Renal cortical epithelial cell (primary cell): ENCODE measurements around the gene RNF213. TPM values are rescaled to one million over a fixed set of nuclear protein-coding genes. Genes with fewer than 3 reads are reported as not detected.
"Not testable (repeated sequence)": the region's sequence is repeated elsewhere in the genome, so short reads cannot be mapped to it uniquely, and the experiment has no call there.

Source experiments
- DNase-seq: peaks from one replicate; pipeline ENCODE4 v3.0.0-alpha.2; 2011; ENCODE audit warnings: low read depth
- total RNA-seq: library from RNA; depleted of rRNA; stranded (reverse); fragments of >200 nt; gene quantifications from 2 replicates; pipeline ENCODE4 v1.2.3, GENCODE V29; 2014

Gene RNF213
- total RNA-seq, 1 donor from 2014 or later, result 763 TPM

DNA sequence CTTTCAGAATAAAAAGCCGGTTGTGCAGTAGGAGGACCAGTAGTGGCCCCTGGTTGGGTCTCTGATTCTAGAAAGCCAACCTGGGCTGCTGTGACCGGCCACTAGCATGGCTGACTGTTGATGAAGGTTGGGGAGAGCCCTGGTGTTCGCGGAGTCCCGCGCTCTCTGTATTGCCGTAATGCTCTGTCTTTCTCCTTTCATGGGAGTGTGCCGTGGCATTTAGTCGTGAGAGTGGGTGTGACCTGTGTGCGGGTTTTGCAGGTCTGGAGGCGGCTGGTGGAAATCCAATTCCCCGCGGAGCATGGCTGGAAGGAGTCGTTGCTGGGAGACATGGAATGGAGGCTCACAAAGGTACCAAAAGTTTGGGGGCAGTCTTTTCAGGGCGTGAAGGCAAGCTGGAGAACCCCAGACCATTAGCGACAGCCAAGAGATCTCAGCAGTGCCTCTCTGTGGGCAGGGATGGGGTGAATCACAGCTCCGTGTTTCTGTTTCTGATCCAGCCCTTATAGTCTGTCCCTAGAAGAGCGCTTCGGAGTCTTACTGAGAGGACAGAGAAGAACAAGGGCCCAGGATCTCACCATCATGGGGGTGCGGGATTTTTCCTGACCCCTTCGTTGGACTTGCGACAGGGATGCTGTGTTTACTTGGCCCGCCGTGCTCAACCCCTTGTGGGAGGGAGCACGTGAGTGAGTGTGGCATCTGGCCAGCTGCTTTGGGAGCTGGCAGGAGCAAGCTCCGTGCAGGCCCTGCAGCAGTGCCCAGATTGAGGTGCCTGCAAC is 56.5 kb downstream of the RNF213 start:
- no peak for DNase-seq

DNA sequence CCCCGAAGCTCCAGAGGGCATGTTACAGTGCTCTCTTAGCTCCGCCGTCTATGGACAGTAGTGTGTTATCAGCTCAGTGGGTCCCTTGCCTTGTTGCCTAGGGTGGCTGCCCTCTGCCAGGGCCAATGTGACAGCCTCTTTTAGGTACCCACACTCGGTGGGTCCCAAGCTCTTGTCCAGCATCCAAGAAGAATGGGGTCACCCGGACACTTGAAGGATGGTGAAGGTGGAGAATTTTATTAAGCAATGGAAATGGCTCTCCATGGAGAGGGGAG is 57.0 kb downstream of the RNF213 start:
- no peak for DNase-seq

DNA sequence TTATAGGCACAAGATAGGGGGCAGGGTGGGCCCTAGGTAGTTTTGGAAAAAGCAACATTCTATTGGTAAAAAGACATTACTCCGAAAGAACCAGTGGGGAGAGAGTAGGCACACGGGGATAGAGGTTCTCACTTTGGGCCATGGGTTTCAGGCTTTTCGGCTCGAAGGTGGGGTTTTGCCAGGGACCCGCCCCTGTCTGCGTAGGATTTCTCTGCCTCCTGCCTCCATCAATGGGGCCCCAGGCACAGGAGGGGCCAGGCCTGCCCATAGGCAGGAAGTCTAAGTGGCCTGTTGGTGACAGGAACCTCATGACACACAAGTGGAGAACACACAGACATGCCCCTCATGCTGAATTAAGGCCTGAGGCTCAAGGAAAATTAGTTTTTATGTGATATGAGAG is 57.5 kb downstream of the RNF213 start:
- no peak for DNase-seq

DNA sequence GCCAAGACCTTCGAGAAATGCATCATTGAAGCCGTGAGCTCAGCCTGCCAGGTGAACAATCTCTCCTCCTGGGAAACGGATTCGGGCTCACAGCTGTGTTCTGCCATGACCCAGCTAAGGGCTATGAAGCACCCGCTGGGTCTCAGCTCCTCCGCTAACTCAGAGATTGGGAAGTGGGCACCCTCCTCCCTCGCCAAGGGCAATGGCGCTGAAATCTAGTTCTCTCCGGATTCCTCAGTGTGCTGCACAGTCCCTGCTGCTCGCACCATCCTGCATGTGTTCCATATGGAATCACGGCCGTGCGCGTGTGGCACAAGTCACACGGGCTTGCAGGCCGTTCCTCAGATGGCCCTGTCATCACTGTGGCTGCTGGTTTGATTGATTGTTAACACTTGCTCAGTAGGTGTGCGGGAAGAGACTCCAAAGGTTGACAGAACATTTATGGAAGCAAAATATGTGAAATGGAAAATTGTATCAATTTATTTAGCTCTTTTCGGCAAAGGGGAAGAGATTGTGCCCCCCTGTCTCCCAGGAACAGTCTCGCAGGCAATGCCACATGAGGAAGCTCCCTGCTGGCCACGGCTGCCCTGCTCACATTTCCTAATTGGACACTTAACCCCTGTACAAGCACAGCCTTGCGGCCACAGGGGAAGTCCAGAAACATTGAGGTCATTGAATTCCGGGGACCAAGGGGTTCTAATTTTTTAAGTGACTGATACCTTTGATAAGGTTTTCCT is 58.8 kb downstream of the RNF213 start:
- no peak for DNase-seq

DNA sequence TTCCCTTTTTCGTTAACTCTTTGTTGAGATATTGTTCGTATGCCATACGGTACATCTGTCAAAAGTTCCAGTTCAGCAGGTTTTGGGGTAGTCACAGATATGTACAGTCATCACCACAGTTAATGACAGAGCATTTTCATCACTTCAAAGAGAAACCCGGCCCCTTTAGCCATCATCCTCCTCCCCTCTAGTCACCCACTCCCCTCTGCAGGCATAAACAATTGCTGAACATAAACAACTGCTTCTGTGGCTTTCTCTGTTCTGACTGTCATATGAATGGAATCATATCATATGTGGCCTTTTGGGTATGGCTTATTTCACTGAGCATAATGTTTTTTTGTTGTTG is 59.3 kb downstream of the RNF213 start:
- DNase-seq, result no peak

DNA sequence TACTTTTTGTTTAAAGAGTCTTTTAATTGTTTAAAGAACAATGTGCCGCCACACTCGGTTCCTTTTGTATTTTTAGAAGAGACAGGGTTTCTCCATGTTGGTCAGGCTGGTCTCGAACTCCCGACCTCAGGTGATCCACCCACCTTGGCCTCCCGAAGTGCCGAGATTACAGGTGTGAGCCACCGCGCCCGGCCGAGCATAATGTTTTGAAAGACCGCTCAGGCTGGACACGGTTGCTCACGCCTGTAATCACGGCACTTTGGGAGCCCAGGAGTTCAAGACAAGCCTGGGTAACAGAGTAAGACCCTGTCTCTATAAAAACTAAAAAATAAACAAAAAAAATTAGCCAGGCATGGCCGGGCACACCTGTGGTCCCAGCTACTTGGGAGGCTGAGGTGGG is 59.8 kb downstream of the RNF213 start:
- no peak for DNase-seq

DNA sequence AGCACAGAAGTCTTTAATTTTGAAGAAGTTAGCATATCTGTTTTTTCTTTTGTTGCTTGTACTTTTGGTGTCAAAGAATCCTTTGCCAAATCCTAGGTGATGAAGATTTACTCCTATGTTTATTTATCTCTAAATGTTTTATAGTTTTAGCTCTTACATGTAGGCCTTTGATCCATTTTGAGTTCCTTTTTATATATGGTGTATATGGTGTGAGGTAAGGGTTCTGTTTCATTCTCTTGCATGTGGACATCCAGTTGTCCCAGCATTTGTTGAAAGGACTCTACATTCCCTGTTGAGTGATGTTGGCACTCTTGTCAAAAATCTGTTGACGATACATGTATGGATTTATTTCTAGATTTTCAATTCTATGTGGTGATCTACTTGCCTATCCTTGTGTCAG is 62.2 kb downstream of the RNF213 start:
- DNase-seq, result no peak

DNA sequence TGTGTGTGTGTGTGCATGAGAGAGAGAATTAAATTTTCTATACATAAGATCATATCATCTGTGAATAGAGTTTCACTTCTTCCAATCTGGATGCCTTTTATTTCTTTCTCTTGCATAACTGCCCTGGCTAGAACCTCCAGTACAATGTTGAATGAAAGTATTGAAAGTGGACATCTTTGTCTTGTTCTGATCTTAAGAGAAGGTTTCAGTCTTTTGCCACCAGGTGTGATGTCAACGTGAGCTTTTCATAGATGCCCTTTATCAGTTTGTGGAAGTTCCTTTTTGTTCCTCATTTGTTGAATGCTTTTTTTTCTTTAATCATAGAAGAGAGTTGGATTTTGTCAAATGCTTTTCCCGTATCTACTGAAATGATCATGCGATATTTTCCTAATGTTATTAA is 63.3 kb downstream of the RNF213 start:
- DNase-seq, result no peak

DNA sequence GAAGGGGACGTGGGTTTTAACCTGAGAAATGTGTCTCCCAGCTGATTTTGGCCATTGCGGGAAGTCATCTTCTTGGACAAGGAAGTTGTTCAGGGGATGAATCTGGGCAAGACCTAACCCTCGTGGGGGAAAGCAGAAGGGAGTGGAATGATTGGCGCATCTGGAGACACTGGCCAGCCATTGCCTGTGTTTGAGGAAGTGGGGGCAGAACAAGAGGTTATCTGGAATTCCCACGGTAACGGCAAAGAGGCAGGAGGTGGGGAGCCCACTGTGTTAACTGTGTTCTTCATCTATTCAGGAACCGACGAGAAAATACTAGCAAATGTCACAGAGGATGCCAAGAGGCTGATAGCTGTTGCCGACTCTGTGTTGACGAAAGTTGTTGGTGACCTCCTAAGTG is 66.9 kb downstream of the RNF213 start:
- no peak for DNase-seq

DNA sequence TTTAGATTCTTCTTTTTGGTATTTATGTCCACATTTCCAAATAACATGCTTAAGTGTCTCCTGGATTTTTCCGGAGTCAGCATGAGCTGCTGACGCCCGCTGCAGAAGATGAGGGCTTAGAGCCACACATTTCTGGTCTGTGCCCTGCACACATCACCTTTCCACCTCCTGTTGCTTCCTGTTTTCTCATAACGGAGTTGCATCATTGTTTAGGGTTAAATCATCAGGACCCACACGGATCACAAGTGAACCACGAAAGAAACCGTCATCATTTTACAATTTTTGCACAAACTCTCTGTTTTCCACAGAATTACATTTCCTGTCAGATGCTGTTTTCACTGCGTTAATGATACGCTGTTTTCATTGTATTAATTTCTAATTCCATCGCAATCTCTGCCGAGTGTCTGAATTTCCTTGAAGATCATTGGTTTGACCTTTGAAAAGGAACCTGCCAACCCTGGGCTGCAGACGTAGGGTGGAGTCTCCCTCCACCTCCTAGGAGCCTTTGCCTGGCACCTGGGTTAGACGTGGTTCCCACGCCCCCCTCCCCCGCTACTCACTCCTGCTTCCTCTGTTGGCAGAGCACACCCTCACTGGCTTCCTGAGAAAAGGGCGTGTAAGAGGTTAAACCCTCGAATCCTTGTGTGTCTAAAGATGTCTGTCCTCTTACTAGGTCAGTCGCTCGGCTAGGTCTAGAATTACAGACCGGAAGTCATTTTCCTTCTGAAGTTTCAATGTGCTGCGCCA is 68.2 kb downstream of the RNF213 start:
- no peak for DNase-seq

DNA sequence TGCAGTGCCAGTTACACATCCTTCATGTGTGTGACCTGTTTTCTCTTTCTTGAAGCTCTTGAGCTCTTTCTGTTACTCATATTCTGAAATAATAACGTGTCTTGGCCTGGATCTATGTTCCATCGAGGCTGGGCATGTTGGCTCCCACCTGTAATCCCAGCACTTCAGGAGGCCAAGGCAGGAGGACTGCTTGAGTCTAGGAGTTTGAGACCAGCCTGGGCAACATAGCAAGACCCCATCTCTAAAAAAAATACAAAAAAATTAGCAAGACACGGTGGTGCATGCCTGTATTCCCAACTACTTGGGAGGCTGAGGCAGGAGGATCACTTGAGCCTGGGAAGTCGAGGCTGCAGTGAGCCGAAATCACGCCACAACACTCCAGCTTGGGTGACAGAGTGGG is 68.8 kb downstream of the RNF213 start:
- DNase-seq, result not testable (repeated sequence)

DNA sequence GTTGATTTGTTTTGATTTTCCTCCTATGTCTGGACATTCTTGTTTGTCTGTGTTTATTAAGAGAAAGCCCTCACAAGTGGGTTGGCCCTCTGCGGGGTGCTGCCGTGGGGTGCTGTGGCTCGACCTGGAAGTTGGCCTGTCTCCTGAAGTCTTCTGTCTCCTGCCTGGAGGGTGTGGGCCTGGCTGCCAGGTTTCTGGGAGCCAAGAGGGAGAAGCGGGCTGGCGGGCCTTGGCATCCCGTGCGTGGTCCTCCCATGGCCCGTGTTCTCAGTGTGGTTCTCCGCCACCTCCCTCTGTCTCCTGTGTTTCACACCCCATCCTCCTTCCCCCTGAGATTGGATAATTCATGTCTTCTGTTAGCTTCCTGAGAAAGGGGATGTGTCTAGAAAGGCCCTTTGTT is 69.6 kb downstream of the RNF213 start:
- DNase-seq, result no peak

DNA sequence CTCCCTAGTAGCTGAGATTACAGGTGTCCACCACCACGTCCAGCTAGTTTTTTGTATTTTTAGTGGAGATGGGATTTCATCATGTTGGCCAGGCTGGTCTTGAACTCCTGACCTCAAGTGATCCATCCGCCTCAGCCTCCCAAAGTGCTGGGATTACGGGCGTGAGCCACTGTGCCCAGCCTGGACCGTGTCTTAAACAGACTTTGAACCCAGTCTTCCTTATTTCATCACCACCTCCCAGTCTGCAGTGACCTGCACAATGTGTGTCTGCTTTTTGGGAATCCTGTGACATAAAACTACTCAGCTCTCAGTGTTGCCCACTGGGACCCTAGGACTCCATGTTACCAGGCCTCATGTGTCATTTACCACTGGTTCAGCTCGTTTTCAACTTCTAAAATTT is 70.3 kb downstream of the RNF213 start:
- DNase-seq, result not testable (repeated sequence)

DNA sequence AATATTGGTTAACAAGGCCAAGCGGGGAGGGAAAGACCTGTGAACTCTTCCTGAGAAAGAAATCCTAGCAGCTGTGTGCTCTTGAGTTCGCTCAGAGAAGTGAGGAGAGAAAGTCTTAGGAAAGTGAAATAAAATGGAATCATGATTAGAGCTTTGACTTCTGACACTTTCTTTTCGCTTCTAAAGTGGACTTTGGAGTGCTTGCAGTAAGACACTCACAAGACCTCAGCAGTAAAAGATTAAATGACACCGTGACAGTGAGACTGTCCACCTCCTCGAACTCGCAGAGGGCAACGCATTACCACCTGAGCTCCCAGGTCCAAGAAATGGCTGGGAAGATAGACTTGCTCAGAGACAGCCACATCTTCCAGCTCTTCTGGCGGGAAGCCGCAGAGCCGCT is 71.2 kb downstream of the RNF213 start:
- no peak for DNase-seq

DNA sequence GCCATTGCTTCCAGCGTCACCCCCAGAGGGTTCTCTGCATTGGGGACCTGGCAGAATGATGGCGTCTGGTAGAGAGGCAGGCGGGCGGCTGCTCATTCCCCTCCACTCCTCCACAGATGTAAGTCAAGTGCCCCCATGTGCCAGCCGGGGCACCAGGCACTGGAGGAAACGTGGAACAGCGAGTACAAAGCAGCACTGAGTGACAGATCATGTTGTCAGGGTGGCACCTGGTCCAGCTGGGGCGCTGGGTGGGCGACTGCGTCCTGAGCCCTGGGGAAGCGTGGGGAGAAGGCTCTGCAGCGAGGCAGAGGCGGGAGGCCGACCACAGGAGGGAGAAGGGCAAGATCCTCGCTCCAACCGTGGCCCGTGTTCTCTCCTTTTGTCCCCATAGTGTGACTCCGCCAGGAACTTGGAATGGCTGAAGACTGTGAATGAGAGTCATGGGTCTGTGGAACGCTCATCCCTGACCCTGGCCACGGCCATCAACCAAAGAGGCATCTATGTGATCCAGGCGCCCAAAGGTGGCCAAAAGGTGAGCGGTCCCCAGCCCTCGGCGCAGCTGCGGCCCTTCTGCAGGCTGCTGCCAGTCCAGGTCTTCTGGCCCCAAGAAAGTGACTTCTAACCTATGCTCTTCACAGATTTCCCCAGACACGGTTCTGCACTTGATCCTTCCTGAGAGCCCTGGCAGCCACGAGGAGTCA is 76.7 kb downstream of the RNF213 start:
- DNase-seq, result no peak

DNA sequence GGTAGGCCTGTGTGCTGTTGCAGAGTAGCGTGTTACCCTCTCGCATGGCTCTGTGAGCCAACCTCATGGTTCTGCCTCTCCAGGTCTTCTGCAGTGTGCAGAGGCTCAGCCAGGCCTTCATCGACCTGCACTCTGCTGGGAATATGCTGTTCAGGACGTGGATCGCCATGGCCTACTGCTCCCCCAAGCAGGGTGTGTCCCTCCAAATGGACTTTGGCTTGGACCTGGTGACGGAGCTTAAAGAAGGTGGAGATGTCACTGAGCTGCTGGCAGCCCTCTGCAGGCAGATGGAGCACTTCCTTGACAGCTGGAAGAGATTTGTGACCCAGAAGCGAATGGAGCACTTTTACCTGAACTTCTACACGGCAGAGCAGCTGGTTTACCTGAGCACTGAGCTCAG is 78.5 kb downstream of the RNF213 start:
- no peak for DNase-seq

DNA sequence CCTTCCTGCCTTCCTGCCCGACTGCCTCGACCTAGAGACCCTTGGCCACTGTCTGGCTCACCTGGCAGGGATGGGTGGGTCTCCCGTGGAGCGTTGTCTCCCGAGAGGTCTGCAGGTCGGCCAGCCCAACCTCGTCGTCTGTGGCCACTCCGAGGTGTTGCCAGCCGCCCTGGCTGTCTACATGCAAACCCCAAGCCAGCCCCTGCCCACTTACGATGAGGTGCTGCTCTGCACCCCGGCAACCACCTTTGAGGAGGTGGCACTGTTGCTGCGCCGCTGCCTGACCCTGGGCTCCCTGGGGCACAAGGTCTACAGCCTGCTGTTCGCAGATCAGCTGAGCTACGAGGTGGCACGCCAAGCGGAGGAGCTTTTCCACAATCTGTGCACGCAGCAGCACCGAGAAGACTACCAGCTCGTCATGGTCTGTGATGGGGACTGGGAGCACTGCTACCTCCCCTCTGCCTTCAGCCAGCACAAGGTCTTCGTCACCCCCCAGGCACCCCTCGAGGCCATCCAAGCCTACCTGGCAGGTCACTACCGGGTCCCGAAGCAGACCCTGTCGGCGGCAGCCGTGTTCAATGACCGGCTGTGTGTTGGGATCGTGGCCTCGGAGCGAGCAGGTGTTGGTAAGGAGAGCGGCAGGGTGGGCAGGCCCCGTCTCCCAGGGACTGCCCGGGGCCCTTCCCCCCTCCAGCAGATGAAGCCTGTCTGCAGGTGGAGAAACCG is 79.2 kb downstream of the RNF213 start:
- no peak for DNase-seq

DNA sequence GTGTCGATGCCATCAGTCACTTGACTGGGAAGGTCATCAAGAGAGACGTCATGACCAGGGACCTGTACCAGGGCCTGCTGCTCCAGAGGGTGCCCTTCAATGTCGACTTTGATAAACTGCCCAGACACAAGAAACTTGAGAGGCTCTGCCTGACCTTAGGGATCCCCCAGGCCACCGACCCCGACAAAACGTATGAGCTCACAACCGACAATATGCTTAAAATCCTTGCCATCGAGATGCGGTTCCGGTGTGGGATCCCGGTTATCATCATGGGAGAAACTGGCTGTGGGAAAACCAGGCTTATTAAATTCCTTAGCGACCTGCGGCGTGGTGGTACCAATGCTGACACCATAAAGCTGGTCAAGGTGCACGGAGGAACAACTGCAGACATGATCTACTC is 84.7 kb downstream of the RNF213 start:
- DNase-seq, result no peak

DNA sequence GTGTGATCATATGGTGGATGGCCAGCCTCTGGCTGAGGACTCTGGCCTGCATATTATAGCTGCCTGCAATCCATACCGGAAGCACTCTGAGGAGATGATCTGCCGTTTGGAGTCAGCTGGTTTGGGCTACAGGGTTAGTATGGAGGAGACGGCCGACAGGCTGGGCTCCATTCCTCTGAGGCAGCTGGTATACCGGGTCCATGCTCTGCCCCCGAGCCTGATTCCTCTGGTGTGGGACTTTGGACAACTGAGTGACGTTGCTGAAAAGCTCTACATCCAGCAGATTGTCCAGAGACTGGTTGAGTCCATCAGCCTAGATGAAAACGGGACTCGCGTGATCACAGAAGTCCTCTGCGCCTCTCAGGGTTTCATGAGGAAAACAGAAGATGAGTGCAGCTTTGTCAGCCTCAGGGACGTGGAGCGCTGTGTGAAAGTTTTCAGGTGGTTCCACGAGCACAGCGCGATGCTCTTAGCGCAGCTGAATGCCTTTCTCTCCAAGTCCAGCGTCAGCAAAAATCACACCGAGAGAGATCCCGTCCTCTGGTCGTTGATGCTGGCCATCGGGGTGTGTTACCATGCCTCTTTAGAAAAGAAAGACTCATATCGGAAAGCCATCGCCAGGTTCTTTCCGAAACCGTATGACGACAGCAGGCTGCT is 85.3 kb downstream of the RNF213 start:
- no peak for DNase-seq

DNA sequence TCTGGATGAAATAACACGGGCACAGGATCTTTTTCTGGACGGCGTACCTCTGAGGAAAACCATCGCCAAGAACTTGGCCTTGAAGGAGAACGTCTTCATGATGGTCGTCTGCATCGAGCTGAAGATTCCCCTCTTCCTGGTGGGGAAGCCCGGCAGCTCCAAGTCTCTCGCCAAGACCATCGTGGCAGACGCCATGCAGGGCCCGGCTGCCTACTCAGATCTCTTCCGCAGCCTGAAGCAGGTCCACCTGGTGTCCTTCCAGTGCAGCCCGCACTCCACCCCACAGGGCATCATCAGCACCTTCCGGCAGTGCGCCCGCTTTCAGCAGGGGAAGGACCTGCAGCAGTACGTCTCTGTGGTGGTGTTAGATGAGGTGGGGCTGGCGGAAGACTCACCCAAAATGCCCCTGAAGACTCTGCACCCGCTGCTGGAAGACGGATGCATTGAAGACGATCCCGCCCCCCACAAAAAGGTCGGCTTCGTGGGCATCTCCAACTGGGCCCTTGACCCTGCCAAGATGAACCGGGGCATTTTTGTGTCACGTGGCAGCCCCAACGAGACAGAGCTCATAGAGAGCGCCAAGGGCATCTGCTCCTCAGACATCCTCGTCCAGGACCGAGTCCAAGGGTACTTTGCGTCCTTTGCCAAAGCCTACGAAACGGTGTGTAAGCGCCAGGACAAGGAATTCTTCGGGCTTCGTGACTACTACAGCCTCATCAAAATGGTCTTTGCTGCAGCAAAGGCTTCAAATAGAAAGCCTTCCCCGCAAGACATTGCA is 86.0 kb downstream of the RNF213 start:
- no peak for DNase-seq

DNA sequence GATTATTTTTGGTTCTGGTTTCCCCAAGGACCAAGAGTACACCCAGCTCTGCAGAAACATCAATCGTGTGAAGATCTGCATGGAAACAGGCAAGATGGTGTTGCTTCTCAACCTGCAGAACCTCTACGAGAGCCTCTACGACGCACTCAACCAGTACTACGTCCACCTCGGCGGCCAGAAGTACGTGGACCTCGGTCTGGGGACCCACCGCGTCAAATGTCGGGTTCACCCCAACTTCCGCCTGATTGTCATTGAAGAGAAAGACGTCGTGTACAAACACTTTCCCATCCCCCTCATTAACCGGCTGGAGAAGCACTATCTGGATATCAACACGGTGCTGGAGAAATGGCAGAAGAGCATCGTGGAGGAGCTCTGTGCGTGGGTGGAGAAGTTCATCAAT is 86.9 kb downstream of the RNF213 start:
- no peak for DNase-seq
